Erythroblast (primary cell): ENCODE data around the gene NSMCE3.

ENCODE experiments used
- GATA1 ChIP-seq: IDR thresholded peaks from 2 replicates; pipeline ENCODE4 v1.6.1; 2011; ENCODE audit warnings: low read depth, mild to moderate bottlenecking, control low read depth, low read length, moderate library complexity
- POLR2A ChIP-seq: IDR thresholded peaks from 2 replicates; pipeline ENCODE4 v1.6.1; 2011; ENCODE audit warnings: mild to moderate bottlenecking, low read length

DNA sequence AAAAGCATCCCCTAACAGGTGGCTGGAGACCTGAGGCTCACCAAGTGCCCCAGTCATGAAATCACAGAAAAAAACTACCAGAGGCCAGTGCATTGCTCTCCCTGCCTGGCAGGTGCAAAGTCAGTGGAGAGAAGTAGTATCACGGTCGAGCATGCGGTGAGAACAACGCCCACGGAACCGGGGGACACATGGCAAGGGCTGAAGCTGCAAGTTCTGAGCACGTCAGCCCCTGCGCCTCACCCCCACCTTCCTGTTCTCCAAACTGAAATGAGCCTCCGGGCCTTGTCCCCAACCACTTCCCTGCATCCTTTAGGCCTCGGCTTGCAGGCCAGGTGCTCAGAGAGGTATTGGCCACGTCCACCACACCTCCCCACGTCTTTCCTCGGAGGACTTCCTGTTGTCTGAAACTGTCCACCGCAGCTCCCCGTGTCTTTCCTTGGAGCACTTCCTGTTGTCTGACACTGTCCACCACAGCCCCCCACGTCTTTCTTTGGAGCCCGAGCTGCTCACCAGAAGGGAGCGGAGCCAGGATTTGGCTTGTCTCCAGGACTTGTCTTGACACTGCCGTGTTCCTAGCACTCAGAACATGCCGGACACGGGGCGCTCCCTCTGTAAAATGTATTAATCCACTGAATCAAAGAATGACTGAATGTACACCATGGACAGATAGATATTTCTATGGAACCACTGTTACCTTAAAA, 43.9 kb downstream of the NSMCE3 start:
- no peak for TF ChIP-seq POLR2A
- TF ChIP-seq GATA1 = no peak
